Colonic mucosa (tissue), 4 donors: Measurements from ENCODE around the gene CCT7. TPM values are rescaled to one million over a fixed set of nuclear protein-coding genes. Genes with fewer than 3 reads are reported as not detected.

Source experiments
- DNase-seq: peaks from one replicate; pipeline ENCODE4 v3.0.0-alpha.2; 2020
- H3K27ac ChIP-seq: fragments of 200-600 bp; one replicate; pipeline ENCODE4 v1.8.0; 2021
- H3K27me3 ChIP-seq: fragments of 200-600 bp; one replicate; pipeline ENCODE4 v1.8.0; 2021
- H3K36me3 ChIP-seq: fragments of 200-600 bp; one replicate; pipeline ENCODE4 v1.8.0; 2021
- H3K4me1 ChIP-seq: fragments of 200-600 bp; one replicate; pipeline ENCODE4 v1.8.0; 2021; ENCODE audit warnings: mild to moderate bottlenecking
- H3K4me3 ChIP-seq: fragments of 200-600 bp; one replicate; pipeline ENCODE4 v1.8.0; 2021
- H3K9ac ChIP-seq, 2 donors: one replicate each; pipeline ENCODE4 v1.7.0; 2013; ENCODE audit warnings: control low read depth in 2 of 2, low read depth in 2 of 2, low read length in 2 of 2
- H3K9me3 ChIP-seq: fragments of 200-600 bp; one replicate; pipeline ENCODE4 v1.8.0; 2021
- intact Hi-C: fragments of 100-400 bp; cut with DNase I; formaldehyde crosslinking; loops from one replicate; pipeline ENCODE4 v1.14.1; 2022
- total RNA-seq, 2 donors: library from RNA; stranded (reverse); fragmentation: NEBNext Ultra II Directional in 1 of 2; extraction: Animal tissue kit (Norgen Biotek cat#: 25700) in 1 of 2; gene quantifications; one replicate each; pipeline ENCODE4 v1.2.1, GENCODE V29; 2021
- TF ChIP-seq, protein P1 (sequence below): fragments of 200-600 bp; IDR thresholded peaks from one replicate; pipeline ENCODE4 v1.8.0; 2022; ENCODE audit warnings: antibody characterized with exemption, mild to moderate bottlenecking
- donor health status: healthy.
- donor health status: DM: no; HTN: no; CAD: no.
- donor health status: DM: no; HTN: no; CAD: no.

Gene CCT7
- total RNA-seq, 2 donors from 2014 or later: 147 to 353 TPM

DNA sequence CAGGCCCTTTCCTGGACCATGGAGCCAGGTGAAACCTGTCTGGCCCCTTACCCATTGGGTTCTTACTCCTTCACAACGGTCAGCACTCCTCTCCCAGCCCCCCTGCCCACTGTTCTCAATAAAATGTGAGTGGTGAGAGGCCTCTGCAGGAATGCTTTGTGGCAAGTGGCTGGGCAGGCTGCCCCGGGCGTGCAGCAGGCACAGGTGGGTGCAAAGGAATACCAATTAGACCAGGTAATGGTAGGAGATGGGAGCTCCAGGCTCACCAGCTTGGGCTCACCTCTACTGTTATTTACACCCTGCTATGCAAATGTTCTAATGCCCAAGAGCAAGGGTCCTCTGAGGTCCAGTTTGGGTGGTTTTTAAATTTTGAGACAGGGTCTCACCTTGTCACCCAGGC lies 7.0 kb upstream of the CCT7 start:
- Histone ChIP-seq H3K27ac (no peak overlapping the region), H3K36me3 (no peaks in the 10 kb centered on the region), H3K9me3 (no peaks in the 10 kb centered on the region), H3K27me3 (no peaks in the 10 kb centered on the region), H3K4me3 (no peak overlapping the region), H3K4me1 (no peaks in the 10 kb centered on the region), H3K9ac (no peak overlapping the region)
- no peak for DNase-seq
- intact Hi-C loops: no loop called here
- TF ChIP-seq, protein P1, sequence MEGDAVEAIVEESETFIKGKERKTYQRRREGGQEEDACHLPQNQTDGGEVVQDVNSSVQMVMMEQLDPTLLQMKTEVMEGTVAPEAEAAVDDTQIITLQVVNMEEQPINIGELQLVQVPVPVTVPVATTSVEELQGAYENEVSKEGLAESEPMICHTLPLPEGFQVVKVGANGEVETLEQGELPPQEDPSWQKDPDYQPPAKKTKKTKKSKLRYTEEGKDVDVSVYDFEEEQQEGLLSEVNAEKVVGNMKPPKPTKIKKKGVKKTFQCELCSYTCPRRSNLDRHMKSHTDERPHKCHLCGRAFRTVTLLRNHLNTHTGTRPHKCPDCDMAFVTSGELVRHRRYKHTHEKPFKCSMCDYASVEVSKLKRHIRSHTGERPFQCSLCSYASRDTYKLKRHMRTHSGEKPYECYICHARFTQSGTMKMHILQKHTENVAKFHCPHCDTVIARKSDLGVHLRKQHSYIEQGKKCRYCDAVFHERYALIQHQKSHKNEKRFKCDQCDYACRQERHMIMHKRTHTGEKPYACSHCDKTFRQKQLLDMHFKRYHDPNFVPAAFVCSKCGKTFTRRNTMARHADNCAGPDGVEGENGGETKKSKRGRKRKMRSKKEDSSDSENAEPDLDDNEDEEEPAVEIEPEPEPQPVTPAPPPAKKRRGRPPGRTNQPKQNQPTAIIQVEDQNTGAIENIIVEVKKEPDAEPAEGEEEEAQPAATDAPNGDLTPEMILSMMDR: no peak

DNA sequence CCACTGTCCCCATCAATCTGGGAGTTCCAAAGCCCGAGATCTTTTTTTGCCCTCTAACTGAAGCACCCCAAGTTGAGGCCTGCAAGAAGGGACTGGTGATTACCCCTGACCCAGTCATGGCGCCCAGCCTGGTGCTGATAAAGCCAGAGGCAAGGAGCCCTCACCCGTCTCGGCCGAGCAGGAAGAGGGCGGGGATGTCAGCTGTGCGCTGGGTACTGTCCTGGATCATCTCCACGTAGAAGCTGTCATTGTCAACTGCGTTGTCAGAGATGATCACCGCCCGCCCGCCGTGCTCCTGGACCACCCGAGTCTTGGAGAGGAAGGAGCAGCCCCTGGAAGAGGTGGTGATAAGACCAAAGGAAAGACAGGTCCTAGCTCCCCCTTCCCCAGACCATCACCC lies 5.5 kb upstream of the CCT7 start:
- TF ChIP-seq, protein P1: no peak
- Histone ChIP-seq H3K9ac (no peak overlapping the region), H3K4me1 (no peaks in the 10 kb centered on the region), H3K27ac (no peak overlapping the region), H3K4me3 (no peak overlapping the region), H3K9me3 (no peaks in the 10 kb centered on the region), H3K27me3 (no peaks in the 10 kb centered on the region), H3K36me3 (no peaks in the 10 kb centered on the region)
- no peak for DNase-seq
- intact Hi-C loops: no loop called here

DNA sequence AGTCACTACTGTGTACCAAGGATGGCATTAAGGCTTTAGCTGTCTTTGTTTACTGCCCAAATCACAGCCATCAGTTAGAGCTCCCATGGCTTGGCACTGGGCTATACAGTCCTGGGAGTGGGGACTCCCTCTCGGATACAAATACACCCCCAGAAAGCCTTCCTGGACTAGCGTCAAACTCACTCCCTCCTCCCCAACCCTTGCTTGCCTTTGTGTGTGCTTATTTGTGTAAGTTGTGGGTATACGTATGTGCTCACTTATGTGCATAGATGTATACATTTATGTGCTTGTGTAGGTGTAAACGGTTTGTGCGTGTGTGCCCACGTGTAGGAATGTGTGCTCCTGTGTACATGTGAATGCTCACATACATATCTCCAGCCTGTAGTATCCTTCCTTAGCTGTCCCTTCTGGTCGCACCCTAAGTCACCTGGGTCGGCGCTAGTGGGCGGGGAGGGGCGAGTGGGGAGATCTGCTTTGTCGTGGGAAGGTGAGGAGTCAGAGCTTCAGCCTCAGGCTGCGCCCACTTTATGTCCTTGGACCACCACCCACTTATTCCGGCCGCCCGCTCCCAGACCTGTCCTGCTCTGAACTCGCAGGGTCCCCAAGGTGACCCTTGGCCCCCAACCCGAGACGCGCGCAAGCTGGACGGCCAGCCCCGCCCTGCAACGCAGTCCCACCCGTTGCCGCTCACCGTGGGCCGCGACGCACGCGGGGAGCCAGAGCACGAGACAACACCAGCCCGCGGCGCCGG lies 1.5 kb upstream of the CCT7 start:
- Histone ChIP-seq H3K27me3 (no peaks in the 10 kb centered on the region), H3K9ac (peak overlapping the region; percentile 76 to 99), H3K36me3 (no peaks in the 10 kb centered on the region), H3K4me3 (peak overlapping the region; percentile 76), H3K4me1 (no peaks in the 10 kb centered on the region), H3K9me3 (no peaks in the 10 kb centered on the region), H3K27ac (peak overlapping the region; percentile 96)
- TF ChIP-seq, protein P1: no peak
- intact Hi-C loops: no loop called here
- peak; percentile 58 for DNase-seq

DNA sequence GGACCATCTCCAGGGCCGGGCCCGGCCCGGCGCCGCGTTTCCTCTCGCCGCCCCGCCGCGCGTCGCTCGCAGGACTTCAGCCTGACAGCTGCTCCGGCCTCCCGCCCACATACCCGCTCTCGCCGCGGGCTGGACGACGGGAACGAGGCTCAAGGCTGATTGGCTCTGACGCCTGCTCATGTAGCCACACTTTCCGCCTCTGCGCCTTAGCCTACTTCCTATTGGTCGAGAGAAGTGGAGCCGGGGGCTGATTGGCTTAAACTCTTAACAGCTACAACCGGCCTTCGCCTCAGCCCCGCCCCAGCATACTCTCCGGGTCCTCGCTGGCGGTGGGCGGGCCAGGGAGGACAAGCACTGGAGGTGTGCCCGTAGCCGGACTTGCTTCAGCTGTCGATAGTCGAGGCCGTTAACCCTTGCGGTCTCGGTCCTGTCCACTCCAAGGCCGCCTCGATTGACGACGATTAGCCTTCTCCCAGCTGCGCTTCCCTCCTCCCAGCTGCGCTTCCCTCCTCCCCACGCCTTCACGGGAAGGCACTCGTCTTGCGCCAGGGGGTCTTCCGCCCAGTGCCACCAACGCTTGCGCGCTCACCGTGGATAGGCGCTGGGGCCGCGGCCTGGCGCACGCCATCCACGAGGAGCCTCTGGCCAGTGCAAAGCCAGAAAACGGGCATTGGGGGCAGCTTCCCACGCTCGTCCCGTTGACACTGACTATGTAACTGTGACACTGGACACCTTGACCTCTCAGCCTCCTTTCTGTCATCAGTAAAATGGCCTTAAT lies 765 bp upstream of the CCT7 start, which contains the start of gene PRADC1:
TSS of gene PRADC1 (minus strand) at position 86 of the 778 bp plus-strand sequence. CDS start at position 7, 79 bp downstream.
- Histone ChIP-seq H3K9ac (peak within 1 kb of the TSS; percentile 82 to 99), H3K36me3 (no peaks in the 10 kb centered on the region), H3K27me3 (no peaks in the 10 kb centered on the region), H3K9me3 (no peaks in the 10 kb centered on the region), H3K4me3 (peak within 1 kb of the TSS; percentile 76), H3K27ac (peak within 1 kb of the TSS; percentile 96), H3K4me1 (no peaks in the 10 kb centered on the region)
- intact Hi-C loops: no loop called here
- peak; percentile 99 for DNase-seq
- TF ChIP-seq, protein P1: no peak

DNA sequence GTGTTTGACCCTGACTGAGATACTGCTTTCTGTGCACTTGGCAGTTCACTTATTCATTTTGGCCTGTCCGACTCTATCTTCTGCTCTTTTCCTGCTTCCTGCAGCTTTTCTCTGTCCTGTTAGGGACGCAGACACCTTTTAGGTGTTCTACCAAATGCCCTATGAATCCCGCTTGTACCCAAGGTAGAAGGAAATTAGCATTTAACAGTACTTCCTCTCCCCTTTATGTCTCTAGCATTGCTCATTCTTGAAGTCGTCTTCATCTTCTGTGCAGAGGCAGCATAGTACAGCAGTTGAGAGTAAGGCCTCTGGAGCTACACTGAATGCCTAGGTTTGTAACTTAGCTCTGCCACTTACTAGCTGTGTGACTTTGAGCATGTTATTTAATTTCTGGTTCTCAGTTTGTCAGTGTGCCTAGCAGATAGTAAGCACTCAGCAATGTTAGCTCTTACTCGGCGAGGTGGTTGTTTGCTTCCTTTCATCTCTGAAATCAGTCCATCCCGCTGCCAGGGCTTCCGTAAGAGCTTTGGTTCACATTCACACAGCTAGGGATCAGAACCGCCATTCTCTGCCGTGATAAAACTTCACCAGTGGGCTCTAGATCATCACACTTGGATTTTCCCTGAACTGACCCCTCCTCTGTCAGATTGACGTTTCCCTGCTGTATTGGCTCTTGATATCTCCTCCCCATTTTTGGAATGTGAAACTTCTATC lies 1.4 kb downstream of the CCT7 start:
- no peak for DNase-seq
- intact Hi-C loops: no loop called here
- Histone ChIP-seq H3K36me3 (no peaks in the 10 kb centered on the region), H3K27ac (no peak overlapping the region), H3K27me3 (no peaks in the 10 kb centered on the region), H3K9me3 (no peaks in the 10 kb centered on the region), H3K9ac (peak overlapping the region; percentile 82 to 99), H3K4me3 (peak overlapping the region; percentile 76), H3K4me1 (no peaks in the 10 kb centered on the region)
- TF ChIP-seq, protein P1: no peak
